HEK293T (cell line): ENCODE measurements around the gene LRGUK.

Experiments
- CTCF ChIA-PET: fragments of 350-600 bp; formaldehyde crosslinking; extraction: SDS; loops from one replicate; lab custom pipeline; 2021; ENCODE audit warnings: antibody characterized with exemption, inconsistent platforms; lab: Yijun Ruan, JAX
- POLR2A ChIA-PET: fragments of 350-600 bp; formaldehyde crosslinking; extraction: SDS; loops from one replicate; lab custom pipeline; 2020; ENCODE audit warnings: antibody characterized with exemption, inconsistent platforms; lab: Yijun Ruan, JAX
- DNase-seq: peaks from one replicate; pipeline ENCODE4 v3.0.0; 2012; ENCODE audit warnings: mixed read lengths; ENCODE audit errors: extremely low spot score
- ARNT ChIP-seq: fragments of 450-650 bp; IDR thresholded peaks from 2 replicates; pipeline ENCODE4 v1.6.1; 2017; ENCODE audit warnings: mild to moderate bottlenecking
- BHLHE40 ChIP-seq: fragments of 450-650 bp; IDR thresholded peaks from 2 replicates; pipeline ENCODE4 v1.6.1; 2016; ENCODE audit warnings: mild to moderate bottlenecking, moderate library complexity, borderline replicate concordance
- CTBP1 ChIP-seq: fragments of 450-650 bp; IDR thresholded peaks from 2 replicates; pipeline ENCODE4 v1.6.1; 2016; ENCODE audit warnings: borderline replicate concordance
- ELF4 ChIP-seq: fragments of 450-650 bp; IDR thresholded peaks from 2 replicates; pipeline ENCODE4 v1.6.1; 2017; ENCODE audit warnings: antibody characterized with exemption
- FOXA1 ChIP-seq: fragments of 450-650 bp; IDR thresholded peaks from 2 replicates; pipeline ENCODE4 v1.6.1; 2016; ENCODE audit warnings: mild to moderate bottlenecking
- FOXK2 ChIP-seq: fragments of 450-650 bp; IDR thresholded peaks from 2 replicates; pipeline ENCODE4 v1.6.1; 2016; ENCODE audit warnings: mild to moderate bottlenecking
- FOXM1 ChIP-seq: fragments of 450-650 bp; IDR thresholded peaks from 2 replicates; pipeline ENCODE4 v1.6.1; 2017; ENCODE audit warnings: mild to moderate bottlenecking, borderline replicate concordance
- HDGF ChIP-seq: fragments of 450-650 bp; IDR thresholded peaks from 2 replicates; pipeline ENCODE4 v1.6.1; 2017; ENCODE audit warnings: antibody characterized with exemption, borderline replicate concordance
- L3MBTL2 ChIP-seq: fragments of 450-650 bp; conservative IDR thresholded peaks from 2 replicates; pipeline ENCODE4 v1.6.1; 2016; ENCODE audit warnings: mild to moderate bottlenecking
- LEF1 ChIP-seq: fragments of 450-650 bp; IDR thresholded peaks from 2 replicates; pipeline ENCODE4 v1.6.1; 2017; ENCODE audit warnings: mild to moderate bottlenecking, borderline replicate concordance
- NFRKB ChIP-seq: fragments of 450-650 bp; IDR thresholded peaks from 2 replicates; pipeline ENCODE4 v1.6.1; 2016; ENCODE audit warnings: mild to moderate bottlenecking, moderate library complexity
- PKNOX1 ChIP-seq: fragments of 450-650 bp; IDR thresholded peaks from 2 replicates; pipeline ENCODE4 v1.6.1; 2016
- SP1 ChIP-seq: fragments of 450-650 bp; IDR thresholded peaks from 2 replicates; pipeline ENCODE4 v1.6.1; 2017
- SUZ12 ChIP-seq: fragments of 450-650 bp; IDR thresholded peaks from 2 replicates; pipeline ENCODE4 v1.6.1; 2016; ENCODE audit warnings: mild to moderate bottlenecking
- TARDBP ChIP-seq: fragments of 450-650 bp; IDR thresholded peaks from 2 replicates; pipeline ENCODE4 v1.6.1; 2016
- ZNF384 ChIP-seq: fragments of 450-650 bp; IDR thresholded peaks from 2 replicates; pipeline ENCODE4 v1.6.1; 2016

LRGUK gene

GRCh38 chr7:134234216-134234615, 107.1 kb downstream of the LRGUK start:
- no peak for DNase-seq
- TF ChIP-seq LEF1 (no peak), L3MBTL2 (no peak), FOXA1 (no peak), SP1 (no peak), ARNT (no peak), HDGF (no peak), CTBP1 (no peak), FOXM1 (no peak), TARDBP (no peak), ZNF384 (no peak), ELF4 (no peak)
- ChIA-PET CTCF (no interaction called here), POLR2A (no interaction called here)

- CTCF ChIA-PET: no interaction called here
- TF ChIP-seq CTBP1 (0 out of 2 replicates have a peak, but pooled peaks have one; percentile 13), ELF4 (no peak)
- DNase-seq: no peak
- POLR2A ChIA-PET: no interaction called here
Measured at GRCh38 chr7:134245253-134245652, 118.1 kb downstream of the LRGUK start.

GRCh38 chr7:134246347-134246746, 119.2 kb downstream of the LRGUK start:
- ChIA-PET POLR2A (no interaction called here), CTCF (no interaction called here)
- TF ChIP-seq FOXA1 (no peak), L3MBTL2 (no peak), FOXK2 (no peak), HDGF (no peak), BHLHE40 (no peak), ELF4 (no peak), LEF1 (no peak), ARNT (no peak), TARDBP (no peak), CTBP1 (no peak), NFRKB (no peak), SP1 (no peak), ZNF384 (no peak), SUZ12 (no peak), PKNOX1 (no peak), FOXM1 (no peak)
- DNase-seq: no peak

GRCh38 chr7:134246761-134247160, 119.6 kb downstream of the LRGUK start:
- DNase-seq: no peak
- POLR2A ChIA-PET: no interaction called here
- no peak for TF ChIP-seq FOXK2
- TF ChIP-seq PKNOX1: no peak
- no peak for TF ChIP-seq L3MBTL2
- TF ChIP-seq TARDBP: no peak
- TF ChIP-seq FOXM1: no peak
- TF ChIP-seq SUZ12: no peak
- no peak for TF ChIP-seq SP1
- no peak for TF ChIP-seq ARNT
- no peak for TF ChIP-seq CTBP1
- no peak for TF ChIP-seq LEF1
- TF ChIP-seq BHLHE40: no peak
- TF ChIP-seq ELF4: no peak
- no peak for TF ChIP-seq HDGF
- TF ChIP-seq FOXA1: no peak
- CTCF ChIA-PET: no interaction called here

- DNase-seq: no peak
- CTCF ChIA-PET: no interaction called here
- TF ChIP-seq L3MBTL2 (no peak), FOXM1 (no peak), HDGF (no peak), ELF4 (no peak), SUZ12 (no peak), NFRKB (no peak), LEF1 (no peak), FOXK2 (no peak), PKNOX1 (no peak), TARDBP (no peak), BHLHE40 (no peak), FOXA1 (no peak), SP1 (no peak), ARNT (no peak), CTBP1 (no peak), ZNF384 (no peak)
- POLR2A ChIA-PET: no interaction called here
Measured at GRCh38 chr7:134248196-134248595, 121.1 kb downstream of the LRGUK start.

- TF ChIP-seq LEF1: no peak
- no peak for TF ChIP-seq BHLHE40
- no peak for TF ChIP-seq TARDBP
- no peak for TF ChIP-seq FOXM1
- no peak for TF ChIP-seq ARNT
- no peak for TF ChIP-seq FOXA1
- TF ChIP-seq ELF4: no peak
- TF ChIP-seq L3MBTL2: no peak
- TF ChIP-seq SUZ12: no peak
- no peak for TF ChIP-seq HDGF
- no peak for TF ChIP-seq PKNOX1
- DNase-seq: no peak
- ChIA-PET CTCF (no interaction called here), POLR2A (no interaction called here)
Measured at GRCh38 chr7:134254311-134254710, 127.2 kb downstream of the LRGUK start.
